HG03575 (cell line): ENCODE data around the gene CHGA.

Source experiments
- ATAC-seq: cut with Tn5 transposase; IDR thresholded peaks from one replicate; pipeline ENCODE4 v1.9.1; 2021; ENCODE audit not compliant: unreplicated experiment, insufficient number of reproducible peaks, low FRiP score; ENCODE audit errors: extremely low read depth

CHGA gene

DNA sequence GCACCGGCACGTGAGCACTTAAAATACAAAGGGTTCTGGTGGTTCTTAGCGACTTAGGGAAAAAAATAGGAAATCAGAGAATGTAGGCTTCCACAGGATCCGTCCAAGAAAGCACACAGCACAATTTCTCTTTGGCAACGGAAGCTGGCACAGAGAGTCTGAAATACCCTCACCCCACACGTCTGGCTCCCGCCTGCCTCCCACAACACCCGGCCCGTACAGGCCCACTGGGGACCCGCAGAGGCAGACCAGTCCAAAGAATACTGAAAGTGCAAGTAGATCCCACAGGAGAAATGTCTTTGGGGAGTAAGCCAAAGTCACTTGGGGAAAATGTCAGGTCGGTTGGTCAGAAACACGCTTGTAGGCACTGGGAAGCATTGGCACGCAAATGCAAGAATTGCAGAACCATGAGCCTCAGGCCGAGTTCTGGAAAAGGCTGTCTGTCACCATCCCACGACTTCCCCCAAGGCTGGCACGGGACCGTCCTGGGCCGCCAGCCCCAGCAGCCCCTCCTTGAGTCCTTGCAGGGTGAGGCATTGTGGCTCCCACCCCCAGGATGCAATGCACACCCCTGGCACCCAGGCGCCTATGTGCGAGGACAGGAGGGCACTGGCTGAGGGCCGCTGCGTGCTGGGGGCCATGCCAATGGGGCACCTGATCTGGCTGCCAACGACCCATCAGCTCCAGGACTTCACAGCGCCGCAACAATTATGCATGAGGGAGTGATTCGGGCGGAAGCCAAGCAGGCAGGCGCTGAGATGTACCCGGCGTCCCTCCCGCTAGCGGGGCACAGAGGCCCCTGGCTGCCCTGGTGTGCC, 29.7 kb downstream of the CHGA start:
- no peak for ATAC-seq

DNA sequence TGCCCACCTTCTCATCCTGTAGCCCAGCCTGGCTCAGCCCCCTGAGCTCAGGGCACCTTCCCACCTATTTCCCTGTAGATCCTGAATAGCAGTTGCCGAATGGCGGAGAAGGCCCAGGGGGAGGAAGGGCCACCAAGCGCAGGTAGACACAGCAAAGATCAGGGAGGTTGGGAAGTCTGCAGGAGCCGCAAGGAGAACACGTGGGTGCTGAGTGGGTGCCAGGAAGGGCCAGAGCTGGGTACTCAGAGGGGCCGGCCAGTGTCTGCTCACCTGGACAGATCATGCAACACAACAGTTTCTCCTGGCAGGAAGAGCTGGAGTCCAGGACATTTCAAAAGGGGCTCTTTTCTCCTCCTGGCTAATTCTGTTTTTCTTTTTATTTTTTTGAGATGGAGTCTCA, 30.6 kb downstream of the CHGA start:
- ATAC-seq = no peak

DNA sequence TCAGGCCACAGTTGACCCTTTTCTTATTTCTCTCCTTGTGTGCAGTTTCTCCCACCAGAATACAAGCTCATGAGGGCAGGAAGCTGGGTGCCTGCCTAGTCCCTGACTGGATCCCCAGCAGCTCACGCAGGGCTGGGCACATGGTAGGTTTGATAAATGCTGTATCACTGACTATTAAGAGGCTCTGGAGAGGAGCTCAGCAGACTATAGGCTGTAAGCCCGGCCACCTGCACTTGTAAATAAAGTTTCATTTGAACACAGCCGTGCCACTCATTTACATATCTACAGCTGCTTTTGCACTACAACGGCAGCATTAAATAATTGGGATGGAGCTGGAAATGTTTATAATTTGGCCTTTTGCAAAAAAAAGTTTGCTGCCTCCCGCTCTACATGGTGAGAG, 32.0 kb downstream of the CHGA start:
- ATAC-seq = no peak

DNA sequence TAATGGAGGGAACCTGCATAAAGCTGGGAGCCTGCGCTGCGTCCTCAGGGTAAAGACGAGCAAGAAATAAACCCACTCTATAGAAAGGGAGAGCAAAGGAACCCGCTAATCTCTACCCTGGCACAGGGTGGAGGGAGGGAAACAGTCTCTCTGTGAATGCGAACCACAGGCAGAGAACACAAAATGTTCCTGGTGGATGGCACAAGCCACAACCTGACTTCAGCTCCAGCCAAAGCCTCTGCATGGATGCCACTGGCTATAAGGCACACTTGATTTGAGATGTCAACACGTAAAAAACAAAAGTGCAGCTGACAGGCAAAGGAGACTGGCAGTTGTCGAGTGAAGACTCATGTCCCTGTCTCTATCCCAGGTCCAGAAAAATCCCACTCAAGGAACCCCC, 32.4 kb downstream of the CHGA start:
- ATAC-seq = no peak

DNA sequence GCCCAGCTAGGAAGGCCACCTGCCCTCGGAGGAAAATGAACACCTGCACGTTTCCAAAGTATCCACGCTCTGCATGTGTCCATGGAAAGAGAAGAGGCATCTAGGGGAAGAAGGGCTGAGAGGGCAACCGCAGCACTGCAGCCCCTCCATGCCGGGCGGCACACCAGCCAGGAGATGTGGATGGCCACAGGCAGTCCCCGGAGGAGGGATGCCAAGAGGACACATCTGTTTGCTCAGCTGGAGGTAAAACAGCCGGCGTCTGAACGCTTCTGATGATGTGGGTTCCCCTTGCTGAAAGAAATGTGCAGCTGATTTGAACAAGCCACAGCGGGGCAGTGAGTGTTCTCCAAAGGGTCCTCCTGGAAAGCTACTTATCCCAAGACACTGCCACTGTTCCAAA, 34.0 kb downstream of the CHGA start:
- ATAC-seq = no peak

DNA sequence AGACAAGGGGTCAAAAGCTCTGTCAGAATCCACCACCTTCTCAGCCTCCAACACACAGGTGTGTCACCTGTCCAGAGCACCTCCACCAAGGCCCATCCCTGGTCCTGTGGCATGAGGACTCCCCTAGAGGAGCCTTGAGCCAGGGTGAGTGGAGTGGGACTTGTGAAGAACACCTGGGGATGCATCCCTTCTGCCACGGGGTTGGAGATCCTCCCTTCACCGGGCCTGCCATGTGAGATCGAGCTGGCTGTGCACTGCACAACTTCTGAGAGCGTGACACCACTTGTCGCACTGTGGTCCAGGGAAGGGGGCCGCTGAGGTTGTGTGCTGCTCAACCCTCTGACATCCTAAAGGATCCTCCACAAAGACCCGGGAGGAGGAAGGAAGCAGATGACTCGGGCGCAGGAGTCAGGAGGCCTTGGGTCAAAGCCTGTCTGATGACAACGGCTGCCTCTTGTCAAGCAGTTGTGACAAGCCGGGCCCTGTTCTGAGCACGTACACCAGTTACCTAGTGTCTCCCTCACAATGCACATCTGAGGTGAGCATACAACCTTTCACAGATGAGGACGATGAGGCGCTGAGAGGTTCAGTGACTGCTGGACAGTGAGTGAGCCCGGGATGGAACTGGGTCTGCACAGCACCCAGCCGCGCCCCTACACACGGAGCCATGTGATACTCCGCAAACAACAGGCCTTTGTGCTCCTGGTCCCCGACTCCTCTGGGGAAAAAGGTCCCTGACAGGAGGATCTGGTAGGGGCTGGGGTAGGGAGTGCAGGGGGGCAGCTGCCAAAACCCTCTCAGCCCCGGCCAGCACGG, 35.6 kb downstream of the CHGA start:
- no peak for ATAC-seq

DNA sequence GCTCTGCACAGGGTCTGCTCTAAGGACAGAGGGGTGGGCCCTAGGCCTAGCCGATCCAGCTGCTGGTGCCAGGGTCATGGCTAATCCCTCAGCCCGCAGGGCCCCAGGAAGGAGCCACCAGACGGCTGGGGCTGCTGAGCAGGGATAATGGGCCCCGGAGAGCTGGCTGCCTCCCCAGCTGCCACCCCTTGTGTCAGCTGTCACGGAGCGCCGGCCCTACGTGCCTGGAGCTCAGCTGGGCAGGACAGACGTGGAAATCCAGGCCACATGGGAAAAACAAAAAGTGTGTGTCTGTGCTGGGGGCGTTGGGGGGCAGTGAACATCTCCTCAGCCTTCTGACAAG, 36.2 kb downstream of the CHGA start:
- no peak for ATAC-seq

DNA sequence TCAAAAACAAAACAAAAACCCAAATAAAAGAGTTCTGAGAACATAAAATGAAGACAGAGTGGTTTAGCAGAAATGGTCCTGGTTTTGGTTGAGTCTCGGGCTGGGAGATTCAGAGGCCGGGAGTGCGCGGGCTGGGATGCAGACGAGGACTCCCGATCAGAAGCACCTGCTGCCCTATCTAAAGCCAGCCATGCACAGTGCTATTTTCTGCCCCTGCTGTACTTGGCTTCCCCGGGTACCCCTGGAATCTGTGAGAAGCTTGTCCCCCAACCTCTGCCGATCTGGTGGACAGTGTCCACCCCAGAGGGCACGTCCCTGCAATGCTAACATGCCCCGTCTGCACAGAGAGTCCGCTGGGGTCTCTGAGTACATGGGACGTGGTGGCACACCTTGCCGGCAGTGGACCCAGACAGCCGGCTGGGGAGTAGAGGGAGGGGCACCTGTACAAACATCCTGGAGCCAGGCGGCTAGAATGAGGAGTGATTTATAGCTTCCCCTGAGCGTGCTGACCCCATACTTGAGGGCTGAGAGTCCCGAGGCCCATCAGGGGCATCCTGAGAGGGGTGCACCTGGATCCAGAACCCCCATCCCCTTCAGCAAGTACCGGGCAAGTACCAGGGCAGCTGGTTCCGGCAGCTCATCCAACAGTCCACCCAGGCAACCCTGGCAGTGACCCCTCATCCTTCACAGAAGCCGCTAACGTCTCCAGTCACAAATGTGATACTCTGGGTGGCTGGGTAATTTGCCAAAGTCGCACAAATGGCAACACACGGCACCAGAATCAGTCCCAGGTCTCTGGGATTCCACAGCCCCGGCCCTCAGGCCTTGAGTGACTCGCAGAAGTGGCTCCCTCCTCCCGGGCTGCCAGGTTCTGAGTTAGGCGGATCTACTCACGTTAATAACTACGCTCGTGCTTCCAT, 37.1 kb downstream of the CHGA start:
- ATAC-seq = no peak

DNA sequence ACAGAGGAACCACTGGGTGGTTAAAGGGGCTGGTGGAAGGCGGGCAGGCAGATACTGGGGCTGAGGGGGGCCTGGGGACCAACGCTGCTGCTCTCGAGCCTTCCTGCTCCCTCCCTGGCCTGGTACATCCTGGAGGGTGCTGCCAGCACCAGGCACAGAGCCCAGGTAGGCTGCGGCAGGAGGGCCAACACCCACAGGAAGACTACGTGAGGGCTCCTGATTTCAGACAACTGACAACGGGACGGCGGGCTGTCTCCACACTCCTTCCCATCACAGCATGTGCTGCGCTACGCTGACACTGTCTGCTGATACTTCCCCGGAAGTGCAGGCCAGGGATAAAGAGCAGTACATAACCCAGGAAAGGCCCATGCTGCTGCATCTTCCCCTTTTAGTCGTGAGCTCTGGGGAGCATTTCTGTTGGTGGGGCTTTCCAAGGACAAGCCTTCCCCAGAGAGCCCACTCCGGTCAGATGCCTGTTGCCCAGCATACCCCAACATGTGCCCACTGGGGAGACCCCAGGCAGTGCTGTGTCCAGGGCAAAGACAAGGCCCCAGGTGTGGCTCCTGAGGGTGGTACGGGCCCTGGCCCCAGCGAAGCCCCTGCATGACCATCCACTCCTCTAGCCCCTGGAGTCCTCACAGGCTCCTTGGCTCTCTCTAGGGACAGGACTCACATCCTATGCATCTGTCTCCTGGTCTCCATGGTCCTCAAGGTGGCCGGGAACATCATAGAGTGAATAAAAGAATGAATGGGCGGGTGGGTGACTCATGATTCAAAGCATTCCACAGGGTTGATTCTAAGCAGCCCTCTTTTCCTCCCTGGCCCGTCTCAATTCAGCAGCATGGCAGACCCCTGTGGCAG, 38.0 kb downstream of the CHGA start:
- ATAC-seq = no peak

DNA sequence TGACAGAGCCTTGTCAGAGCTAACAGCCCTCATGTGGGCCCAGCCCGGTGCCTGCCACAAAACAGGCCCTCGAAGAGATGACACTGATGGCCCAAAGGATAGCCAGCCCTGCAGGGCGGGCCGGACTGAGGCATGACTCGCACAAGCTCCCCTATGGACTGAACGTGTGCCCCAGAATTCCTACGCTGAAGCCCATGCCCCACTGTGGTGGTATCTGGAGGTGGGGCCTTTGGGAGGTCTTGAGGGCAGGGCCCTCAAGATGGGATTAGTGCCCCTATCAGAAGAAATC, 38.6 kb downstream of the CHGA start:
- ATAC-seq = no peak

DNA sequence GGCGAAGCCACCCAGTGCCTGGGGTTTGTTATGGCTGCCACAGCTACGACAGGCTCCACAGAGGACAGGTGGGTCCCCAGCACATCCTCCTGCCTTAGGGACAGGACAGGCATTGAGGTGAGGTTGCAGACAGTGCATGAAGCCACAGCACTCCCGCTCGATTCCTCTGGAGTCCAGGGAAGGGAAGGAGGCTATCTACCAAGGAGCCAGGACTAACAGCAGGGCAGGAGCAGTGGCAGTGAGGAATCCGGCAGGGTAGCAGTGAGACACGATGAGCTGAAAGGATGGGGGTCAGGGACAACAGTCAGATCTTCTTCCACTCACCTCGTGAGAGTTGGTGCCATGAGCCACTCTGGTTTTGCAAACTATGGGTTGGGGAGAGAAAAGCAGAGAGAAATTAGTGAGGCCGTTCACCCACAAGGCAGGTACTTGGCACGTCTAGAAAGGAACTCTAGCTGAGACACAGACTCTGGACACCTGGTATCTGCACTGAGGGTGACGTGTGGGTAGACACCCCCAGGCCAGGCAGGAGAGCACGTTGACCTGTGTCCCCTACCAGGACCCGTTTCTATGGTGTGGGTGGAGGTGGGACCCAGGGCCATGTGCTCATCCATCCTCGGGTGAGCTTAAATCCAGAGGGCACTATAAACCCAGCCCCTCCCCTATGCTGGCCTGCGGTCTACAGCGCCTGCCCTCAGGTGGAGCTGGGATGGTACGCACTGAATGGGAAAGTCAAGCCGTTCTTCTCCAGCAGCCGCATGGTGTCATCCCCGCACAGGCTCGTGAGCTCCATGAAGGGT, 39.3 kb downstream of the CHGA start:
- ATAC-seq = no peak

DNA sequence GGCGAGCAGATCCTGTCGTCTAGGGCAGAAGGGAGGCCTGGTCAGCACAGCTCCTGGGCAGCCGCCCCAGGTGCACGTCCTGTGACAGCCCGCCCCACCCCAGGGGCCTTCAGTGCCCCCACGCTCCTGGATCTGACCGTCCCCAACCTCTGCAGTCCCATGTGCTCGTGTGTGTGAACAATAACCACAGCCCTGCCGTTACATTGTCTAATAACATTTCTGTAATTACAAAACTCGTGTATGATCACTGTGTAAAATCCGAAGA, 39.8 kb downstream of the CHGA start:
- no peak for ATAC-seq

DNA sequence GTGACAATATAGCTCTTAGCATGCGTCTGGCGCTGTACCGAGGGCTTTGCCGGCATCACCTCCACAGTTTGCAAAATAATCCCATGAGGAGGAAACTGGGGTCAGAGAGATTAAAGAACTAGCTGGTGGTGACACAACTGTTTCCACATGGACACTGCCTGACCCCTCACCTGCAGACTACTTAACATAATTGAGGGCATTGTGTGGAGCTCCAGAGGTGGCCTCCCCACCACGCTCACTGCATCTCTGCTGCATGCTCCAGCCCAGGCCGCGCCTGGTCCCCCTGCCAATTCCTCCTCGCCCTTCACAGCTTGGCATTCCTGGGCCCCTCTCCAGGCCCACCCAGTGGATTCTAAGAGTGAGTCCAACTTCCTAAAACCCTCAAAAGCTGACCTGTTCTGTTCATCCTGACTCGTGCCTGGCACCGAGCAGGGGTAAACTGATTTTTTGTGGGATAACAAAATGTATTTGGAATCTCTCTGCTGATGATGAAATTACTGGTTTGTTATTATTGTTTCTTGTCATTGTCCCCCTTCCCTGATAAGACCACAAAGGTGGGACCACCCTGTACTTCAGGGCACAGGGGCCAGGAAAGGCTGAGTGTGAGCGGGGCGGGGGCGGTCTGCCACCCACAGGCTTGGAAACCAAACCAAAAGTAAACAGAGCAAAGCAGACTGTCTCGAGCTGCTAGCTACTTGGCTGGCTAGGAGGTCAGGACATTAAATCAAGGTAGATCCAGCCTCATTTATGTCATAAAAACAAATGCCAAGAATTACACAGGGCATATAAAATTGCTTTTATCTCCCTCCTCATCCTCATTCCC, 40.6 kb downstream of the CHGA start:
- ATAC-seq = no peak

DNA sequence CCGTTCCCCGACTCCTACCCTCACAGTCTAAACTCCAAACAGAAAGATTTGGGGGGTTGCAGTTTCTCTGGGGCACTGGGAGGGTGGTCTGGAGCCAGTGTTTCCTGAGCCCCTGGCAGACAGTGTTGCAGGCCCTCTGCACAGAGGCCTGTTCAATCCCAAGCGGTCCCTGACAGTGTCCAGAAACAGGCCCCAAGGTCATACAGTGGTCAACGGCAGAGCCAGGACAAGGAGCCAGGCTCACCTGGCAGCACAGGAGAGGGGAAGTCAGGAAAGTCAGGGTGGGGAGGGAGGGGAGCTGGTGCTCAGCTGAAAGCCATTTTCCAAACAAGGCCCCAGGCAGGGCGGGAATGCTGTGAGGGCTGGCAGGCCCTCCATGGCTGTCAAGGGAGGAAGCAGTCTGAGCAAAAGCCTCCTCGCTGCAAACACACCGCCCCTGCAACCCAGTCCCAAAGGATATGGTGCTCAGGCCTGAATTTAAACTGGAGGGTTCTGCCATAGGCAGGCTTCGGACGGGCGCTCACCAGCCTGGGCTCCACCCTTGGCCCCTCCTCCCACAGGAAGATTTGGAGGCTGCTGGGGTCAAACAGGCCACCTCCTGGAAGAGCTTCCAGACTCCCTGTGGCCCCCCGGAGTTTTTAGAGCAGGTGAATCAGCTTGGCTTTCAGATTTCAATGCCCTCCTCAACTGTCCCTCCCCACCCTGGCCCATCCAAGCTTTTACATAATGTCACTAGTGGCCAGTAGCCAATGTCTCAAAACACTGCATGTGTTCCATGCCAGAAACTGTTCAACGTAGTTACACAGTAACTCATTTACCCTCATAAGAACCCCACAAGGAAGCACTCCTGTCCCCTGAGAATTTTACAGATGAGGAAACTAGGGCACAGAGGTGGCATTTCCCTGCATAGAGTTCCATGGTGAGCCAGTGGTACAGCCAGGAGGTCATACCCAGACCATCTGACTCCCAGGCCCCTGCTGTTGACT, 41.5 kb downstream of the CHGA start:
- no peak for ATAC-seq

DNA sequence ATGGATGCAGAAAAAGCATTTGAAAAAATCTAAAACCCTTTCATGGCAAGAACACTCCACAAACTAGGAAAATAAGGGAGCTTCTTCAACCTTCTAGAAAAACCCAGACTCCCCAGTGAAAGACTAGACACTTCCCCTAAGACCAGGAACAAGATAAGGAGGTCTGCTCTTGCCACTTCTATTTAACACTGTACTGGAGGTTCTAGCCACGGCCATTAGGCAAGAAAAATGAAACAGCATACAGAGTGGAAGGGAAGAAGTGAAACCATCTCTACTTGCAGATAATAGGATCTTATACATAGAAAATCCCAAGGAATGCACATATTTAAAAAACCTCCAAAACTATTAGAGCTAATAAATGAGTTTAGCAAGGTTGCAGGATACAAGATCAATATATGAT, 42.3 kb downstream of the CHGA start:
- ATAC-seq = no peak

DNA sequence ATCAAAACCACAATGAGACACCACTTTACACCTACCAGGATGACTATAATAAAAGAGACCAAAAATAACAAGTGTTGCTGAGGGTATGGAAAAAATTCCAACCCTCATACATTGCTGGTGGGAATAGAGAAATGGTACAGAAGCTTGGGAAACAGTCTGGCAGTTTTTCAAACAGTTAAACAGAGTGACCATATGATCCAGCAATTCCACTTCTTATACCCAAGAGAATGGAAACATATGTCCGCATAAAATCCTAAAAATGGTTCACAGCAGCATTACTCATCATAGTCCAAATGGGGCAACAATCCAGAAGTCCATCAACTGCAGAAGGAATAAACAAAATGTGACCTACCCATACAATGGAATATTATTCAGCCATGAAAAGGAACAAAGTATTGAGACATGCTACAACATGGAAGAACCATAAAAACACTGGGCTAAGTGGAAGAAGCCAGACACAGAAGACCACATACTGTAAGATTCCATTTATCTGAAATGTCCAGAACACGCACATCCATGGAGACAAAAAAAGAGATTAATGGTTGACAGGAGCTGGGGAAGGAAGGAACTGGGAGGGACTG, 44.5 kb downstream of the CHGA start:
- no peak for ATAC-seq
